SK-N-SH treated with all-trans-retinoic acid at 6 μM for 48 hours (cell line): Measurements from ENCODE around the gene ZFYVE21.

Source experiments
- ARNTL ChIP-seq: fragments of 450-650 bp; formaldehyde crosslinking; IDR thresholded peaks from 2 replicates; pipeline ENCODE4 v1.5.0; 2020; ENCODE audit warnings: low read depth, mild to moderate bottlenecking, moderate library complexity, borderline replicate concordance
- CSDC2 ChIP-seq: fragments of 250-450 bp; sonication (Bioruptor Pico); IDR thresholded peaks from 2 replicates; pipeline ENCODE4 v1.5.0; 2020; ENCODE audit warnings: mild to moderate bottlenecking, moderate library complexity
- CSRNP3 ChIP-seq: fragments of 250-450 bp; sonication (Bioruptor Pico); IDR thresholded peaks from 2 replicates; pipeline ENCODE4 v1.5.1; 2021; ENCODE audit warnings: mild to moderate bottlenecking, moderate library complexity
- ESRRG ChIP-seq: fragments of 250-450 bp; sonication (Bioruptor Pico); IDR thresholded peaks from 2 replicates; pipeline ENCODE4 v1.6.1; 2021; ENCODE audit warnings: mild to moderate bottlenecking
- GLIS3 ChIP-seq: fragments of 250-450 bp; sonication (Bioruptor Pico); IDR thresholded peaks from 2 replicates; pipeline ENCODE4 v1.5.0; 2020; ENCODE audit warnings: mild to moderate bottlenecking, moderate library complexity
- PATZ1 ChIP-seq: fragments of 250-450 bp; sonication (Bioruptor Pico); IDR thresholded peaks from 2 replicates; pipeline ENCODE4 v1.8.0; 2020; ENCODE audit warnings: mild to moderate bottlenecking, moderate library complexity, borderline replicate concordance
- SNAI2 ChIP-seq: fragments of 250-450 bp; sonication (Bioruptor Pico); IDR thresholded peaks from 2 replicates; pipeline ENCODE4 v1.5.0; 2020; ENCODE audit warnings: mild to moderate bottlenecking, moderate library complexity
- TSHZ2 ChIP-seq: fragments of 250-450 bp; sonication (Bioruptor Pico); IDR thresholded peaks from 2 replicates; pipeline ENCODE4 v1.5.0; 2020; ENCODE audit warnings: mild to moderate bottlenecking, moderate library complexity
- ZC3H10 ChIP-seq: fragments of 250-450 bp; sonication (Bioruptor Pico); IDR thresholded peaks from 2 replicates; pipeline ENCODE4 v1.5.1; 2021; ENCODE audit warnings: mild to moderate bottlenecking, moderate library complexity
- ZFP3 ChIP-seq: fragments of 250-450 bp; sonication (Bioruptor Pico); IDR thresholded peaks from 2 replicates; pipeline ENCODE4 v1.5.0; 2020; ENCODE audit warnings: mild to moderate bottlenecking, moderate library complexity
- ZFP30 ChIP-seq: fragments of 450-650 bp; formaldehyde crosslinking; IDR thresholded peaks from 2 replicates; pipeline ENCODE4 v1.5.0; 2022; ENCODE audit warnings: mild to moderate bottlenecking, moderate library complexity
- ZNF8 ChIP-seq: fragments of 450-650 bp; formaldehyde crosslinking; IDR thresholded peaks from 2 replicates; pipeline ENCODE4 v1.5.0; 2020; ENCODE audit warnings: mild to moderate bottlenecking, moderate library complexity

- TF ChIP-seq CSDC2 (CRISPR knock-in tag) = no peak
- no peak for TF ChIP-seq CSRNP3
- TF ChIP-seq ARNTL (CRISPR knock-in tag) = no peak
- no peak for TF ChIP-seq ZNF8 (CRISPR knock-in tag)
- no peak for TF ChIP-seq TSHZ2 (CRISPR knock-in tag)
- no peak for TF ChIP-seq ZFP3 (CRISPR knock-in tag)
- no peak for TF ChIP-seq SNAI2
- TF ChIP-seq GLIS3 = no peak
- no peak for TF ChIP-seq PATZ1 (CRISPR knock-in tag)
- no peak for TF ChIP-seq ZFP30 (CRISPR knock-in tag)
- TF ChIP-seq ZC3H10 (CRISPR knock-in tag) = no peak
- no peak for TF ChIP-seq ESRRG (CRISPR knock-in tag)
Measured at GRCh38 chr14:103736546-103737431, 21.2 kb downstream of the ZFYVE21 start.
